Progenitor cell of endocrine pancreas (in vitro differentiated cells): ENCODE data around the gene FKBP1B. TPM values are rescaled to one million over a fixed set of nuclear protein-coding genes. Genes with fewer than 3 reads are reported as not detected.

ENCODE experiments used
- DNase-seq: peaks from one replicate; pipeline ENCODE4 v3.0.0; 2021; ENCODE audit warnings: low spot score; ENCODE audit not compliant: unreplicated experiment
- H3K27ac Mint-ChIP-seq: 2 replicates; pipeline ENCODE4 v1.8.0; 2021; ENCODE audit warnings: mild to moderate bottlenecking, moderate library complexity, mixed read lengths
- H3K27me3 Mint-ChIP-seq: 2 replicates; pipeline ENCODE4 v1.8.0; 2021; ENCODE audit warnings: mixed read lengths
- H3K36me3 Mint-ChIP-seq: 2 replicates; pipeline ENCODE4 v1.8.0; 2022; ENCODE audit warnings: mixed read lengths; ENCODE audit not compliant: insufficient read depth
- H3K4me1 Mint-ChIP-seq: 2 replicates; pipeline ENCODE4 v1.8.0; 2021; ENCODE audit warnings: low read depth, mixed read lengths
- H3K4me3 Mint-ChIP-seq: 2 replicates; pipeline ENCODE4 v1.8.0; 2021; ENCODE audit warnings: low read depth, mild to moderate bottlenecking, moderate library complexity, mixed read lengths
- H3K9me3 Mint-ChIP-seq: 2 replicates; pipeline ENCODE4 v1.8.0; 2021; ENCODE audit warnings: low read depth, mixed read lengths
- CTCF ChIP-seq: fragments of 200-600 bp; sonication (generic); IDR thresholded peaks from one replicate; pipeline ENCODE4 v1.5.0; 2021; ENCODE audit warnings: antibody characterized with exemption, mild to moderate bottlenecking; ENCODE audit not compliant: unreplicated experiment
- total RNA-seq: library from RNA; stranded (reverse); gene quantifications from 2 replicates; pipeline ENCODE4 v1.2.1, GENCODE V29; 2021

Gene FKBP1B
- total RNA-seq, 1 donor from 2014 or later, result 33.7 TPM

DNA sequence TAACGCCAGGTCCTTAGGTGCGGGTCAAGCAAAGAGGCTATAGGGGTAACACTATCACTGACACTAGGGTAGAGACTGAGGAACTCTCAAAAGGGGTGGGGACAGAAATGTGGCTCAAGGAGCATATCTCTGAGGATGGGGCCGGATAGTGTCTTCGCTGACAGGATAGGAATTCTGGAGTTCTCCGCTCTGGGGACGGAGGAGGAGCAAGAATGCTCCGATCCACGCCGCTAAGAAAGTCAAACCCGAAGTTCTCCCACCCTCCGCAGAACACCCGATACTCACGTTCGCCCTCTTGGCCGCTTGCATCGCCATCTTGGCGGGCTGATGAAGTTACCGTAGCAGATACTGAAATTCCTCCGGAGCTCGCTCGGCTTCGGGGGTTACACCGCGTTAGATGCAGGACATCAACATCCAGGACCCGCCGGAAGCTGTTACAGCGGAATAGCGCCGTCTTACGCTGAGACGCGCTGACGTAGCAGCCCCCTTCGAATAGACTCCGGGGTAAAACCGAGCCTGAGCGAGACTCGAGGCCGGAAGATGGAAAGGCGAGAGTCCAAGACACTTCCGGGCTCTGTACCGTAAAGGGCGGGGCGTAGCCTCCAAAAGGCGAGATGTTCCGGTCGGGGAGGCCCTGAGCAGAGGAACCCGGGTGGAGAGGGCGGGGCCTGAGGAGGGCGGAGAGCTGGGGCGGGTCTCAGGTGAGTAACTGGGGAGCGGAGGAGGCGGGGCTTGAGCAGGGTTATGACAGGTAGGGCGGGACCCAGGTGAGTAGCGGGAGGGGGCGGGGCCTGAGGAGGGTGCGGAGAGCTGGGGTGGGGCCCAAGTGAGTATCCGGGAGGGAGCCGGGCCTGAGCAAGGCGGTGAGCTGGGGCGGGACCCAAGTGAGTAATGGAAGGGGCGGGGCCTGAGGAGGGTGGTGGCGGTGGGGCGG is 26.6 kb downstream of the FKBP1B start, which contains the start of gene SF3B6:
TSS of gene SF3B6 (minus strand) at position 412 of the 934 bp plus-strand sequence. CDS start at position 315, 97 bp downstream.
- DNase-seq, result peak; percentile 100
- TF ChIP-seq CTCF, result no peak
- no peaks in the 10 kb centered on the region for H3K27me3 Mint-ChIP-seq
- peaks cover 20% of the 10 kb centered on the region for H3K4me1 Mint-ChIP-seq
- H3K9me3 Mint-ChIP-seq, result no peaks in the 10 kb centered on the region
- H3K27ac Mint-ChIP-seq, result peak within 1 kb of the TSS; percentile 97
- peak within 1 kb of the TSS; percentile 98 for H3K4me3 Mint-ChIP-seq
- H3K36me3 Mint-ChIP-seq, result peaks cover 18% of the 10 kb centered on the region

DNA sequence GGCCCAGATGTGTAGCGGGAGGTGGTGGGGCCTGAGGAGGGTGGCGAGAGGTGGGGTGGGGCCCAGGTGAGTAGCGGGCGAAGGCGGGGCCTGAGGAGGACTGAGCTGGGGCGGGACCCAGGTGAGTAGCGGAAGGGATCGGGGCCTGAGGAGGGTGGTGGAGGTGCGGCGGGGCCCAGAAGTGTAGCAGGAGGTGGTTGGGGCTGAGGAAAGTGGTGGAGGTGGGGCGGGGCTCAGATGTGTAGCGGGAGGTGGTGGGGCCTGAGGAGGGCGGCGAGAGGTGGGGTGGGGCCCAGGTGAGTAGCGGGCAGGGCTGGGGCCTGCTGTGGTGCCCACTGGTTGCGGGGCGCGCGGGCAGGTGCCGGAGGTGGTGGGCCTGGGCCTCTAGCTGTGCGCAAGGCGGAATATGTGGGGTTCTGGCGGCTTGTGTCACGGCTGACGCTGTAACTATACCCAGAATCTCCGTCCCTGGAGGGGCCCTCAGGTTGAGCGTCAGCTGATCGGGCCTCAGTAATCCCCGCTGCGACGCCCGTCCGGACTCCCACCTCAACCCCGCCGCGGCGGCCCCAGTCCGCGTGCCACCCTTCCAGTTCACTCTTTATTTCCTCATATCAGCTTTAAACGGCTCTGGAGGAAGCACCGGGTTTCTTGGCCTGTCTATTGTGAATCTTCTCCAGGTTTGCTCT is 27.5 kb downstream of the FKBP1B start:
- no peak for DNase-seq
- H3K36me3 Mint-ChIP-seq, result peaks cover 21% of the 10 kb centered on the region
- no peaks in the 10 kb centered on the region for H3K27me3 Mint-ChIP-seq
- peak overlapping the region; percentile 98 for H3K4me3 Mint-ChIP-seq
- no peak for TF ChIP-seq CTCF
- H3K9me3 Mint-ChIP-seq, result no peaks in the 10 kb centered on the region
- H3K4me1 Mint-ChIP-seq, result peaks cover 20% of the 10 kb centered on the region
- H3K27ac Mint-ChIP-seq, result peak overlapping the region; percentile 92

DNA sequence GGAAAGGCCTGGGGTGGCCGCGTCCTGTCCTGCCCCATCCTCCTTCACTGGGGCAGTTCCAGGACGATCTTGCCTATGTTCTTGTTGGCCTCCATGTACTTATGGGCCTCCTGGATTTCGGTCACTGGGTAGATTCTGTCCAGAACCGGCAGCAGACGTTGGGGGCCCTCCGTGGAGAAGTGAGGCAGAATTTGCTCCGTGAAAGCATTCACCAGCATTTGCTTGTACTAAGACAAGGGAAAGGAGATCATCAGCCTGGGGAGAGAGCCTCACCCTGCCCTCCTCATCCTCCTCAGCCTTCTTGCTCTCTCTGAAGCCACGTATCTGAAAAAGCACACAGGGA is 28.0 kb downstream of the FKBP1B start:
- Mint-ChIP-seq H3K4me3 (peak overlapping the region; percentile 98), H3K27ac (peak overlapping the region; percentile 92), H3K27me3 (no peaks in the 10 kb centered on the region), H3K36me3 (peaks cover 26% of the 10 kb centered on the region), H3K4me1 (peaks cover 23% of the 10 kb centered on the region), H3K9me3 (no peaks in the 10 kb centered on the region)
- no peak for DNase-seq
- no peak for TF ChIP-seq CTCF

GRCh38 chr2:24077879-24078278 is 28.3 kb downstream of the FKBP1B start:
- Mint-ChIP-seq H3K4me1 (peaks cover 25% of the 10 kb centered on the region), H3K27me3 (no peaks in the 10 kb centered on the region), H3K27ac (peak overlapping the region; percentile 92), H3K4me3 (peak overlapping the region; percentile 98), H3K36me3 (peaks cover 23% of the 10 kb centered on the region), H3K9me3 (no peaks in the 10 kb centered on the region)
- no peak for DNase-seq
- no peak for TF ChIP-seq CTCF

- Mint-ChIP-seq H3K36me3 (peaks cover 20% of the 10 kb centered on the region), H3K27me3 (no peaks in the 10 kb centered on the region), H3K9me3 (no peaks in the 10 kb centered on the region), H3K4me3 (no peak overlapping the region), H3K27ac (no peak overlapping the region), H3K4me1 (peaks cover 27% of the 10 kb centered on the region)
- no peak for DNase-seq
- no peak for TF ChIP-seq CTCF
These were observed 31.2 kb downstream of the FKBP1B start for GRCh38 chr2:24080701-24081100.
